Measurements from ENCODE around the gene PACRG. TPM values are rescaled to one million over a fixed set of nuclear protein-coding genes. Genes with fewer than 3 reads are reported as not detected.

Gene PACRG
- total and polyA plus RNA-seq, 4 donors, result 0.47 to 3.8 (median 2.4) TPM

DNA sequence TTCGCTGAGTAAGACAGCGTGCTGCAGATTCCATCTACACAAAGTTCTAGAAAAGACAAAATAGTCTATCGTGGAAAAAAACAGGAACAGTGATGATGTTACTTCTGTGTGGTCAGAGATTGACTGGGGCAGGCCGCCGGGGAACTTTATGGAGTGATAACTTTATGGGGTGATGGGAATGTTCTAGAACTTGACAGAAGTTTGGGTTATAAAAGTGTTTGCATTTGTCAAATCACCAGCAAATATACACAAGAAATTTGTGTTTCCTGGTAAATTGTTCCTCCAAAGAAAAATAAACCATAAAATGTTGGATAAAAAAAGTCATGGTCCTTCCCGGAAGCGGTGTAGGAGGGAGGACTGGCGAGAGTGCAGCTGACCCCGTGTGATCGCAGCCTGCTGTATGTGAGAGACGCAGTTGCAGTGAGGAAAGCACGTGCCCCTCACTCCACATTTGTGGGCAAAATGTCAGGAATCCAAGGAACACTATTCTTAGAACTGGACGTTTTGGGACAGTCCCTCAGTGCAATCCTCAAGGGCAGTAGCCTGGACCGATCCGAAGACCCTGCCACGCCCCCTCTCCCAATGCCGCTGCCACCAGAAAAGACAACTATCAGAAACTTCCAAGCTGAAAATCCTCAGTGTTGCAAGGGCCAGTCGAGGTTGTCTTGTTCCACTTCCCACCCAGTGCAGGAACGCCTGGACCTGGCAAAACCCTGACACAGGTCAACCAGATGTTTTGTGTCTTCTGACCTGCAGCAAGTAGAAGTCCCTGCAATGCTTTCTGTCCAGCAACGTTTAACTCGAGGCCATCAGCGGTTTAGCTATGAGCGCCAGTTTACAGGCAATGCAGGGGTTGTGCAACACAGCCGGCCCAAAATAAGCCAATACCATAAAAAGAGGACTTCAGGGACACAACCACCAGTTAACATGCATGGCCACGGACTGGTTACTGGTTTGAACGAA, 606.2 kb downstream of the PACRG start:
- no peak overlapping the region for H3K27ac ChIP-seq (ENCODE audit: low read depth in 1 of 2, low read length in 2 of 2)
- DNase-seq (ENCODE audit: low spot score), result no peak

DNA sequence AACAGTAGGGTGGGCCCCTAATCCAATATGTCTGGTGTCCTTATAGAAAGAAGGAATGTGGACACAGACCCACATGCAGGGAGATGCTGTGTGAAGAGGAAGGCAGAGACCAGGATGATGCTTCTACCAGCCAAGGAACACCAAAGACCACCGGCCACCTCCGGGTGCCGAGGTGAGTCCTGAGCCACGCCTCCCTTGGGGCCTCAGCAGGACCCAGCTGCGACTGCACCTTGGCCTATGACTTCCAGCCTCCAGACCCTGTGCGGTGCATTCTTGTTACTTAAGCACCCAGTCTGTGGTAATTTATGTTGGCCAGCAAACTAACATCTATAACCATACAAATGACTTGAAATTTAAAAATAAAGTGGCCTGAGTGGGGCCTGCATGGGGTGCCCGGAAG, 607.3 kb downstream of the PACRG start:
- no peaks in the 10 kb centered on the region for H3K9me3 ChIP-seq (ENCODE audit: control insufficient read depth in 4 of 4, low read length in 3 of 4)
- WGBS, result 92% methylated on average over 7 of the region's 7 CpGs
- no peaks in the 10 kb centered on the region for H3K4me1 ChIP-seq (ENCODE audit: control insufficient read depth in 4 of 4, insufficient read depth in 4 of 4, low read length in 3 of 4)
- H3K36me3 ChIP-seq (ENCODE audit: control insufficient read depth in 4 of 4, insufficient read depth in 3 of 4, low read depth in 1 of 4, low read length in 3 of 4), result no peaks in the 10 kb centered on the region
- H3K27ac ChIP-seq (ENCODE audit: low read depth in 1 of 2, low read length in 2 of 2), result peak overlapping the region in 1 of 2 donors; percentile 5
- no peak overlapping the region for H3K4me3 ChIP-seq (ENCODE audit: low read depth in 1 of 3, low read length in 3 of 3)
- no peak for DNase-seq (ENCODE audit: low spot score)
- no peak overlapping the region for H3K9ac ChIP-seq (ENCODE audit: low read depth in 1 of 2, low read length in 2 of 2)
- no peaks in the 10 kb centered on the region for H3K27me3 ChIP-seq (ENCODE audit: control insufficient read depth in 4 of 4, insufficient read depth in 4 of 4, low read length in 3 of 4)
- no peak for TF ChIP-seq YY1 (IDR thresholded peaks at IDR 0.05)
- TF ChIP-seq RAD21 (IDR thresholded peaks at IDR 0.05), result no peak
- TF ChIP-seq RXRA (IDR thresholded peaks at IDR 0.05), result no peak
- no peak for TF ChIP-seq NR2F2 (IDR thresholded peaks at IDR 0.05)
- TF ChIP-seq JUND (IDR thresholded peaks at IDR 0.05), result no peak
- TF ChIP-seq HNF4A (conservative IDR thresholded peaks at IDR 0.05), result no peak
- TF ChIP-seq GABPA (IDR thresholded peaks at IDR 0.05 in 1 of 2, conservative IDR thresholded peaks at IDR 0.05 in 1 of 2), result no peak
- TF ChIP-seq, protein P1, sequence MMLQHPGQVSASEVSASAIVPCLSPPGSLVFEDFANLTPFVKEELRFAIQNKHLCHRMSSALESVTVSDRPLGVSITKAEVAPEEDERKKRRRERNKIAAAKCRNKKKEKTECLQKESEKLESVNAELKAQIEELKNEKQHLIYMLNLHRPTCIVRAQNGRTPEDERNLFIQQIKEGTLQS (IDR thresholded peaks at IDR 0.05), result no peak
- TF ChIP-seq, protein P2, sequence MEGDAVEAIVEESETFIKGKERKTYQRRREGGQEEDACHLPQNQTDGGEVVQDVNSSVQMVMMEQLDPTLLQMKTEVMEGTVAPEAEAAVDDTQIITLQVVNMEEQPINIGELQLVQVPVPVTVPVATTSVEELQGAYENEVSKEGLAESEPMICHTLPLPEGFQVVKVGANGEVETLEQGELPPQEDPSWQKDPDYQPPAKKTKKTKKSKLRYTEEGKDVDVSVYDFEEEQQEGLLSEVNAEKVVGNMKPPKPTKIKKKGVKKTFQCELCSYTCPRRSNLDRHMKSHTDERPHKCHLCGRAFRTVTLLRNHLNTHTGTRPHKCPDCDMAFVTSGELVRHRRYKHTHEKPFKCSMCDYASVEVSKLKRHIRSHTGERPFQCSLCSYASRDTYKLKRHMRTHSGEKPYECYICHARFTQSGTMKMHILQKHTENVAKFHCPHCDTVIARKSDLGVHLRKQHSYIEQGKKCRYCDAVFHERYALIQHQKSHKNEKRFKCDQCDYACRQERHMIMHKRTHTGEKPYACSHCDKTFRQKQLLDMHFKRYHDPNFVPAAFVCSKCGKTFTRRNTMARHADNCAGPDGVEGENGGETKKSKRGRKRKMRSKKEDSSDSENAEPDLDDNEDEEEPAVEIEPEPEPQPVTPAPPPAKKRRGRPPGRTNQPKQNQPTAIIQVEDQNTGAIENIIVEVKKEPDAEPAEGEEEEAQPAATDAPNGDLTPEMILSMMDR (IDR thresholded peaks at IDR 0.05; ENCODE audit: low read depth, low read length, missing input control), result no peak
- TF ChIP-seq HNF4G (IDR thresholded peaks at IDR 0.05), result no peak
- TF ChIP-seq, protein P3, sequence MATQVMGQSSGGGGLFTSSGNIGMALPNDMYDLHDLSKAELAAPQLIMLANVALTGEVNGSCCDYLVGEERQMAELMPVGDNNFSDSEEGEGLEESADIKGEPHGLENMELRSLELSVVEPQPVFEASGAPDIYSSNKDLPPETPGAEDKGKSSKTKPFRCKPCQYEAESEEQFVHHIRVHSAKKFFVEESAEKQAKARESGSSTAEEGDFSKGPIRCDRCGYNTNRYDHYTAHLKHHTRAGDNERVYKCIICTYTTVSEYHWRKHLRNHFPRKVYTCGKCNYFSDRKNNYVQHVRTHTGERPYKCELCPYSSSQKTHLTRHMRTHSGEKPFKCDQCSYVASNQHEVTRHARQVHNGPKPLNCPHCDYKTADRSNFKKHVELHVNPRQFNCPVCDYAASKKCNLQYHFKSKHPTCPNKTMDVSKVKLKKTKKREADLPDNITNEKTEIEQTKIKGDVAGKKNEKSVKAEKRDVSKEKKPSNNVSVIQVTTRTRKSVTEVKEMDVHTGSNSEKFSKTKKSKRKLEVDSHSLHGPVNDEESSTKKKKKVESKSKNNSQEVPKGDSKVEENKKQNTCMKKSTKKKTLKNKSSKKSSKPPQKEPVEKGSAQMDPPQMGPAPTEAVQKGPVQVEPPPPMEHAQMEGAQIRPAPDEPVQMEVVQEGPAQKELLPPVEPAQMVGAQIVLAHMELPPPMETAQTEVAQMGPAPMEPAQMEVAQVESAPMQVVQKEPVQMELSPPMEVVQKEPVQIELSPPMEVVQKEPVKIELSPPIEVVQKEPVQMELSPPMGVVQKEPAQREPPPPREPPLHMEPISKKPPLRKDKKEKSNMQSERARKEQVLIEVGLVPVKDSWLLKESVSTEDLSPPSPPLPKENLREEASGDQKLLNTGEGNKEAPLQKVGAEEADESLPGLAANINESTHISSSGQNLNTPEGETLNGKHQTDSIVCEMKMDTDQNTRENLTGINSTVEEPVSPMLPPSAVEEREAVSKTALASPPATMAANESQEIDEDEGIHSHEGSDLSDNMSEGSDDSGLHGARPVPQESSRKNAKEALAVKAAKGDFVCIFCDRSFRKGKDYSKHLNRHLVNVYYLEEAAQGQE (IDR thresholded peaks at IDR 0.05), result no peak
- no peak for TF ChIP-seq TAF1 (conservative IDR thresholded peaks at IDR 0.05)
- TF ChIP-seq, protein P4, sequence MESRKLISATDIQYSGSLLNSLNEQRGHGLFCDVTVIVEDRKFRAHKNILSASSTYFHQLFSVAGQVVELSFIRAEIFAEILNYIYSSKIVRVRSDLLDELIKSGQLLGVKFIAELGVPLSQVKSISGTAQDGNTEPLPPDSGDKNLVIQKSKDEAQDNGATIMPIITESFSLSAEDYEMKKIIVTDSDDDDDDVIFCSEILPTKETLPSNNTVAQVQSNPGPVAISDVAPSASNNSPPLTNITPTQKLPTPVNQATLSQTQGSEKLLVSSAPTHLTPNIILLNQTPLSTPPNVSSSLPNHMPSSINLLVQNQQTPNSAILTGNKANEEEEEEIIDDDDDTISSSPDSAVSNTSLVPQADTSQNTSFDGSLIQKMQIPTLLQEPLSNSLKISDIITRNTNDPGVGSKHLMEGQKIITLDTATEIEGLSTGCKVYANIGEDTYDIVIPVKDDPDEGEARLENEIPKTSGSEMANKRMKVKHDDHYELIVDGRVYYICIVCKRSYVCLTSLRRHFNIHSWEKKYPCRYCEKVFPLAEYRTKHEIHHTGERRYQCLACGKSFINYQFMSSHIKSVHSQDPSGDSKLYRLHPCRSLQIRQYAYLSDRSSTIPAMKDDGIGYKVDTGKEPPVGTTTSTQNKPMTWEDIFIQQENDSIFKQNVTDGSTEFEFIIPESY (IDR thresholded peaks at IDR 0.05), result no peak
- TF ChIP-seq EGR1 (IDR thresholded peaks at IDR 0.05; ENCODE audit: low read depth in 2 of 2), result no peak
- no peak for TF ChIP-seq SP1 (IDR thresholded peaks at IDR 0.05)
- no peak for TF ChIP-seq FOXA2 (IDR thresholded peaks at IDR 0.05)
- TF ChIP-seq, protein P5, sequence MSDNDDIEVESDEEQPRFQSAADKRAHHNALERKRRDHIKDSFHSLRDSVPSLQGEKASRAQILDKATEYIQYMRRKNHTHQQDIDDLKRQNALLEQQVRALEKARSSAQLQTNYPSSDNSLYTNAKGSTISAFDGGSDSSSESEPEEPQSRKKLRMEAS (IDR thresholded peaks at IDR 0.05), result no peak
- TF ChIP-seq FOXA1 (IDR thresholded peaks at IDR 0.05), result no peak

More for the DNA sequence above, 606.2 kb downstream of the PACRG start:
- no peaks in the 10 kb centered on the region for H3K27me3 ChIP-seq (ENCODE audit: control insufficient read depth in 4 of 4, insufficient read depth in 4 of 4, low read length in 3 of 4)
- WGBS, result 70% methylated on average over 26 of the region's 26 CpGs
- H3K36me3 ChIP-seq (ENCODE audit: control insufficient read depth in 4 of 4, insufficient read depth in 3 of 4, low read depth in 1 of 4, low read length in 3 of 4), result no peaks in the 10 kb centered on the region
- H3K9me3 ChIP-seq (ENCODE audit: control insufficient read depth in 4 of 4, low read length in 3 of 4), result no peaks in the 10 kb centered on the region
- H3K4me3 ChIP-seq (ENCODE audit: low read depth in 1 of 3, low read length in 3 of 3), result no peak overlapping the region
- TF ChIP-seq RXRA (IDR thresholded peaks at IDR 0.05) (no peak), NR2F2 (IDR thresholded peaks at IDR 0.05) (peak; percentile 72)
- TF ChIP-seq, protein P5 (IDR thresholded peaks at IDR 0.05), result peak; percentile 11
- H3K4me1 ChIP-seq (ENCODE audit: control insufficient read depth in 4 of 4, insufficient read depth in 4 of 4, low read length in 3 of 4), result no peaks in the 10 kb centered on the region
- H3K9ac ChIP-seq (ENCODE audit: low read depth in 1 of 2, low read length in 2 of 2), result no peak overlapping the region
